Adipose tissue (tissue), 3 donors: ENCODE measurements around the gene OPRL1. TPM values are rescaled to one million over a fixed set of nuclear protein-coding genes. Genes with fewer than 3 reads are reported as not detected.

Experiments
- H3K27ac ChIP-seq: one replicate; pipeline ENCODE4 v1.5.1; 2013; ENCODE audit warnings: low read depth, low read length
- WGBS, 3 donors: extraction: QIAGEN DNeasy Blood & Tissue Kit; methylation state at CpG; one replicate each; pipeline ENCODE4 v1.1.7; 2013; 5-methylcytosine and 5-hydroxymethylcytosine counted together
- polyA plus RNA-seq, 3 donors: library from polyadenylated mRNA; stranded (reverse); fragments of 200-250 nt; gene quantifications; one replicate each; pipeline ENCODE4 v1.2.3, GENCODE V29; 2013
- donor health status: healthy with polysubstance abuse.
- donor health status: Bipolar disorder and iron deficiency.
- donor health status: healthy.

Gene OPRL1
- polyA plus RNA-seq, 3 donors = 0.45 to 1.2 (median 1.1) TPM

GRCh38 chr20:64052326-64052722 lies 27.6 kb upstream of the OPRL1 start:
- H3K27ac ChIP-seq = no peak overlapping the region
- 64 to 75% (median 68%) methylated on average over 10 of the region's 10 CpGs for WGBS, 3 donors

- H3K27ac ChIP-seq = no peak overlapping the region
- WGBS, 3 donors = 69 to 80% (median 74%) methylated on average over 33 of the region's 33 CpGs
Observed at GRCh38 chr20:64052987-64053840, 26.7 kb upstream of the OPRL1 start.

- 18 to 36% (median 19%) methylated on average over 16 to 17 of the region's 17 CpGs for WGBS, 3 donors
Observed at GRCh38 chr20:64053841-64054661, 25.8 kb upstream of the OPRL1 start.

DNA sequence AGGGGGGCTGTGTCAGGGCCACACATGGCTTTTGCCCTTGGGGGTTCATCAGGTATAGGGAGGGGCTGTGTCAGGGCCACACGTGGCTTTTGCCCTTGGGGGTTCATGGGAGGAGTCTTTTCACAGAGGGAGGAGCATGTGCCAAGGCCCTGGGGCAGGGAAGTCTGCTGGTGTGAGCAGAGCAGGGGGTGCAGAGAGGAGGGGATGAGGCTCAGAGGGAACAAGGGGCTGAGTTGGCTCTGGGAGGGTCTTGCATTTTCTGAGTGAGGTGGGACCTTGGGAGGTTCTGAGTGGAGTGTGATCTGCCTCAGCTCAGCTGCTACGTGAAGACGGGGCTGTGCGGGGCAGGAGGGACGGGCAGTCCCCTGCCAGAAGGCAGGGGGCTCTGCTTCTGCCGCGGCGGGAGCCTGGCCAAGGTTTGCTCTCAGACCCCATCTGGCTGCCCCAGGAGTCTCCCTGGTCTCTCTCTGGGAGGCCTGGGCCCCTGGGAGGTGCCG lies 24.4 kb upstream of the OPRL1 start:
- WGBS, 3 donors = 56 to 80% (median 65%) methylated on average over 9 of the region's 9 CpGs
- no peak overlapping the region for H3K27ac ChIP-seq

More at GRCh38 chr20:64053841-64054661, 25.8 kb upstream of the OPRL1 start:
- no peak overlapping the region for H3K27ac ChIP-seq

DNA sequence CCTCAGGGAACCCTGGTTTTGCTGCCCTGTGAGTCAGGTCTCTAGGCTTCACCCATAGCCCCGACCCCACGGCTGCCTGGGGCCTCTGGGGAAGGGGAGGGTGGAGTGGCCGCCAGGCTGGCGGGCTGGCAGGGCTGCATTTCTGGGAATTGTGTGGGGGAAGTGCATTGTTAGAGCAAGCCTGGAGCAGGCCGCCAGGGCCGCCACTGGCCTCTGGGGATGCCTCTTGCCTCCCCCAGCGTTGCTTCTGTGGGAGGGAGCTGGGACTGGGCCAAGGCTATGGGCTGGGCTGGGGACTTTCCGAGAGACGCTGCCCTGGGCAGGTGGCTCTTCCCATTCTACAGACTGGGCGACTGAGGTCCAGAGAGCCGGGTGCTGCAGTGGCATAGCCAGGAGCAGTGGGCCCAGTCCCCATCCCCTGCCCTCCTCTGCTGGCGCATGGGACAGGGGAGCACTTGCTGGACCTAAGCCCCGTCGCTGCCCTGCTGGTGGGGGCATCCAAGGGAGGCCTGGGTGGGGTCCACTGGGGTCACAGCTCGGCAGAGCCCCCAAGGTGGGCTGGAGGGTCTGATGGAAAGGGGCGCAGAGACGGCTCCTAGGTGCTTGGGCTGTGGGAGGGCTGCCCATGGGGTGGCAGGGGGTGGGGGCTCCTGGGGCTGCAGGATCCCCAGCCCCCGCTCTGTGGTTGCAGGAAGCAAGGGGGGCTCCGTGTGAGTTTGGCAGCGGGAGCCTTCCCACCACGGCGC lies 23.8 kb upstream of the OPRL1 start:
- H3K27ac ChIP-seq = no peak overlapping the region
- WGBS, 3 donors = 31 to 41% (median 33%) methylated on average over 18 to 22 of the region's 22 CpGs

- no peak overlapping the region for H3K27ac ChIP-seq
- WGBS, 3 donors = 30 to 43% (median 31%) methylated on average over 7 of the region's 7 CpGs
Observed at GRCh38 chr20:64056639-64056888, 23.3 kb upstream of the OPRL1 start.

DNA sequence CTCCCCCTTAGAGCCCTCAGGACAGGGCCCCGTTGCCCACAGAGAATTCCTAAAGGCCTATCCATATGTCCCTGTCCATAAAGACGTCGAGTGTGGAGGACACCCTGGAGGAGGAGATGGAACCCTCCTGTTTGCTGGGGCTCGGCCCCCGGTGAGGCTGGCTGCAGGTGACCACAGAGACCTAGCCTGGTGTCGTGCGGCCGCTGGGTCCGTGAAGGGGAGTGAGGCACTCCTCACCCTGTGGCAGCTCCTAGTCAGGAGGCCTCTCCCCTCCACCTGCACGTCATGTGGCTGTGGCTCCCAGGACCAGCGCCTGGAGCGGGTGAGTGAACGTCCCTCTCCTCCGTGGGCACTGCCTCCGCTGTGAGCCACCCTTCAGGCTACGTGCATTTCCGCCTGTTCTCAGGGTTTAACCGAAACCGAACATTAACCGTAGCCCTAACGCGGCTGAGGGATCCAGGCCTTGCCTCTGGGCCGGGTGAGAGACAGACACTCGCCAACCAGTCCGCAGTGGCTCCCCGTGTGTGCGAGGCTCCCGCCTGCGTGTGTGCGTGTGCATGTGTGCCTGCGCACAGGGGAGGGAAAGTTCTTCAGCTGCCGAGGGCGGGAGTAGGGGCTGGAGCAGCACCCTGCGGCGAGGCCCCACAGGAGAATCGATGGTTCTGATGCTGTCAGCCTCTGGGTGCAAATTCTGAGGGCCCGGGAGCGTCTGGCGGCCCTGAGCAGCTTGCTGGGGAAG lies 22.8 kb upstream of the OPRL1 start:
- 35 to 54% (median 45%) methylated on average over 37 to 39 of the region's 39 CpGs for WGBS, 3 donors
- no peak overlapping the region for H3K27ac ChIP-seq

DNA sequence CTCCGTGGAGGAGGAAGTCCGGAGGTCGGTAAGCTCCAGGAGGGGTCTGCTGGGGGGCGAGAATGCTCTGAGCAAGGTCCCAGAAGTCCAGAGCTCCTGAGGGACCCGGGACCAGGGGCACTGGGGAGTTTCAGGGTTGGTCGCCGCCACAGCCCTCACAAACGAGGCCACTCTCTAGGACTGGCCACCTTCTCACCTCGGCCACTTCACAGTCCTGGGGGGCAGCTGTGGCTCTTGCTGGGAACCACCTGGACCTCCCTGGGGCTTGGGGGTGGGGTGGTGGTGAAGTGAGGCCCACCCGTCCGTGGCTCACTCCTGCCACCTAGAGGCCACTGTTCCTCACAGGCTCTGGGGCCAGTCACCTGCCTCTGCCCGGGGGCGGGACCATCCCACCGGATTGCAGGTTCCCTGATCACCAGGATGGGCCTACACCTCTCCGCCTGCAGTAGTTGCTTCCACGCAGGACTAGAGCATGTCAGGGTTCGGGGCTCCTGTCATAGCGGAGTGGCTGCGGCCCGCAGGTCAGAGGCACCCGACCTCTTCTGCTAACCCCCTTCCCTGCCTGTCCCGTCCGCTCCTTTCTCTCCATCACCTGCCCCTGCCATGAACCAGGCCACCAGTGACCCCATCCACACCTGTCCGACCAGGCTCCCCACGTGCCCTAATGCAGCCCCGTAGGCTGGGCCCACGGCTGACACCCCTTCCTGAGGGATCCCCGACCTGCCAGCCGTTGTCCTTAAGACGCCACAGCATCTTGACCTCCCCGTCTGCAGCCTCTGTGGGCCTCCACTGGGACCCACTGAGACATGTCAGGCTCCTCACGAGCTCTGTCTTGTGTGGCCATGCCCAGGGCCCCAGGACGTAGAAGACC lies 22.0 kb upstream of the OPRL1 start:
- 28 to 34% (median 34%) methylated on average over 33 of the region's 33 CpGs for WGBS, 3 donors

DNA sequence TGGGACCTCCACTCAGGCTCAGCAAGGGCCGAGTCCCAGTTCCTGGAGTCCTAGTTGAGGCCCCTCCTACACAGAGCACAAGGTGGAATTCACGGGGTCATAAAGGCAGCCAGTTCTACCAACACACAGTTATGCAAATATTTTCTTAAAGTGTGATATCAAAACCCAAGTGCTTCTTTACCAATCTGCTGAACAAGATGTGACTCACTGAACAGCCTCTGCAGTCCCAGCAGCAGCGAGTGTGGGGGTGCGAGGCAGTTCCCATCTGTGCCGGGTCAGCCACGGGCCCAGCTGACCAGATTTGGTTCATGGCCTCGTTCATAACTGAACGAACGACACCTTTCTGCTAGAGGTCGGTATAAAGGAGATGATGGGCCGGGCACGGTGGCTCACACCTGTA lies 21.3 kb upstream of the OPRL1 start:
- WGBS, 3 donors = 65 to 86% (median 77%) methylated on average over 12 of the region's 12 CpGs
- H3K27ac ChIP-seq = no peak overlapping the region

More for the DNA sequence above, 22.0 kb upstream of the OPRL1 start:
- H3K27ac ChIP-seq = no peak overlapping the region

- WGBS, 3 donors = 53 to 60% (median 57%) methylated on average over 5 of the region's 5 CpGs
Observed at GRCh38 chr20:64062276-64062595, 17.6 kb upstream of the OPRL1 start.

DNA sequence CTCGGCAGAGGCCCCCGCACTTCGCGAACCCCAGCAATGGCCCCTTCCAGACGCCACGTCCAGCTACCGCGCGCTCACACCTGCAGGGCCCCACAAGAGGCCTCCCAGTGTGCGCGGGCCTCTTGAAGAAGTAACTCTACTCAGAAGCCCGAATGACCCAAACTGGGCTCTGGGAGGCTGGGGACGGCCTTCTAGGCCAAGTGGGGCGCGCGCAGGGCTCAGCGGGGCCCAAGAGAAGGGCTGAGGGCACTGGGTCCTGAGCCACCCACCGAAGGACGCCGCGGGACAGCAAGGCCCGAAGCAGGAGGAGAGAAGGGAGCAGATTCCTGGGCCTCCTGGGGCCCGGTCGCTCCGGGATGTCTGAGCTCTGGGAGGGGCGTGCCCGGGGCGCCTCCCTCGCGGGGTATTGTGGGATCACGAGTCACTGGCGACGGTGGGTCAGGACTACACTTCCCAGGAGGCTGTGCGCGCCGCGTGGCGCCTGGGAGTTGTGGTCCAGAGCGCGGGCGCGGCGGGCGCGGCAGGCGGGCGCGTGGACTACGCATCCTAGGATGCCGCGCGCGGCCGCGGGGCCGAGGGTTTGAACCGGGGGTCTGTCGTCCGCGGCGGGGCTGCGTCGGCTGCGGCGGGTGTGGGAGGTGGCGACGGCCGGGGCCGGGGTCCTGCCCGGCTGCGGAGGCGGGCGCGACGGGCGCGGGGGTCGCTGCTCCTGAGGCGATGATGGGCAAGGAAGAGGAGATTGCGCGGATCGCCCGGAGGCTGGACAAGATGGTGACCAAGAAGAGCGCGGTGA lies 17.1 kb upstream of the OPRL1 start, which contains the start of gene TCEA2:
Gene TCEA2, plus strand, starts transcription at position 603 of the 793 bp plus-strand sequence. Its CDS starts 115 bp downstream, at position 718.
- no peak within 1 kb of the TSS for H3K27ac ChIP-seq
- 5 to 10% (median 9%) methylated on average over 39 to 85 of the region's 85 CpGs for whole genome bisulfite sequencing, 3 donors

More at GRCh38 chr20:64062276-64062595, 17.6 kb upstream of the OPRL1 start:
- no peak overlapping the region for H3K27ac ChIP-seq

DNA sequence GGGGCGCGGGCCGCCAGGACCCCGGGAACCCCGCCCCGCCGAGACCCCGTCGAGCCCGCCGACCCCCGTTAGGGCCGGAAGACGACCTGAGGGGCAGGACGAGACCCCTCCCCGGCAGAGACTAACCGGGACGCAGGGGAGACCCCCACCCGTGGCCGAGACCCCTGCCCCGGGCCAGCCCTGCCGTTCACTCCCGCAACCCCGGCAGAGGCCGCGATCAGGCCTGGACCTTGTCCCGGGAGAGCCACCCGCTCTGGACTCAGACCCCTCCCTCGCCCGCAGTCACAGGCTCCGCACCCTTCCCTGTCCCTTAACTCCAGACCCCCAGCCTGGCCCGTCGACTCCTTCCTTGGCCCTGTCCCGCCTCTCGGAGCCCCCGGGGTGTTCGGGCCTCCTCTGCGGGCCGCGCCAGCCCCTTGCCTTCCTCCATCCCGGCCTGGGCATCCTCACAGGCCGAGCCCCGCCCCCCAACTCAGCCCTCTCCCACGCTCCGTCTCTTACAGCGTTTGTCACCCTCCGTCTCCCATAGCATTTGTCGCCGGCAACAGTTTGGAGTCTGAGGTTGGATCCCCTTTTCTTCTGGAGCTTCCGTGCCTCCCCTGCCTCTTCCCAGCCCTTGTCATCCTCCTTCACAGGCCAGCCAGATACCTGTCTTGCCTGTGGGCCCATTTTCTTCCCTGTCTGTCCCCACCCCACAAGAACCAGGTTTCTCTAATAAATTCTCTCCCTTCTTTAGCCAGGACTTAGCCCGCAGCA lies 16.3 kb upstream of the OPRL1 start:
- WGBS, 3 donors = 2 to 7% (median 3%) methylated on average over 32 to 51 of the region's 51 CpGs
- H3K27ac ChIP-seq = no peak overlapping the region

DNA sequence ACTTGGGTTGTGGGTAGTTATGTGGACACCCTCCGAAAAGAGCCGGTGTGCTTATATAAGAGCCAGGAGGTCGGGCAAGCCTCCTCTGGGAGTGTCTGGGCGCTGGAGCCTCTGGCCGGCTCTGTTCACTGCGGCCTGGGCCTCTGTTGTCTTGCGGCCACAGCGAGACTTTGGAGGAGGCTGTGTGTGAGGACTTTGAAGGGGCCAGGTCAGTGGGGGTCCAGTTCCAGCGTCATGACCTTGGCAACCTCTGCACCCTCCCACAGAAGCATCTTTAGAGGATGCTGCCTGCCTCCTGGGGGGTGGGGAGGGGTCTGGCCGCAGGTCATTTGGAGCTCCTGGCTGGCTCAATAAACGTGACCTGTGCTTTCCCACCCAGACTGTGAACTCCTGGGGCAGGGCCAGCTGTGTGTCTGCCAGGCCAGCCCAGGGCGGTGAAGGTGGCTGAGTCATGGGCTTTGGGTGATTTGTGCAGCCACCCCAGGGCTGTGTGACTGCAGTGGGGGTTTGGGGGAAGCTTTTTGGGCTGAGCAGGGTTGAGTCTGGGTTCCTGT lies 15.7 kb upstream of the OPRL1 start:
- 25 to 44% (median 35%) methylated on average over 12 of the region's 12 CpGs for WGBS, 3 donors
- H3K27ac ChIP-seq = no peak overlapping the region

DNA sequence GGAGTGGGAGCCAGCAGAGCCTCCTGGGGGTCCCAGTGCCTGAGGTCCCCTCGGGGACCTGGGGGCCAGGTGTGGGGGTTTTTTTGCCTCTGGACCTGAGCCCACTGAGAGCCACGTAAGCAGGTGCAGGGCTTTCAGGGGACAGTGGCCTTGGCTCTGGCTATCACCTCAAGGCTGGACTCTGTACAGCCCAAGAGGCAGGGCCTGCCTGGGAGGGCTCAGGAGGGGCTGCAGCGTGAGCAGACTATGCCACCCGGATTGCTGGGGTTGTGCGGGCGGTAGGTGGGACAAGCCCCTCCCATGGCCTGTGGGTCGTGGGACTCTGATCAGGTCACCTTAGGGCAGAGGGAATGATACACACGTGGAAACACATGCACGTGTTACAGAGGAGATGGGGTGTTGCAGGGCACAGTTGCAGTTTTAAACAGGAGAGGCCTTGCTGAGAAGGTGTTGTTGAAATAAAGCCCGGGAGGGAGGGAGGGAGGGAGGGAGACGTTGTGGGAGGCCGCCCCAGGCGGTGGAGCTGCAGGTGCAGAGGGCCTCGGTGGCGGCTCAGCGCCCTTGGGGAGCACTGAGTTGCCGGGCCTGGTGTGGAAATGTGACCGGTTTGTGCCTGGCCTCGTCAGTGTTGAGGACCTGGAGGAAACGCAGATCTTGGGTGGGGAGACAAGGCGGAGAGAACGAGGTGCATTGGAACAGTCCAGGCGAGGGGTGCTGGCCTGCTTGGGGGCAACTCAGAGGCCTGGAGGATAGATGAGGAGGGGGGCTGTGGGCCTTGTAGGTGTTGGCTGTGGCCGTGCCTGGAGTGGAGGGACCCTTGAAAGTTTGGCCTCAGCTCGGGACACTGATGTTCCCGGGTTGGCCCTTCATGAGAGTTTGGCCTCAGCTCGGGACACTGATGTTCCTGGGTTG lies 14.6 kb upstream of the OPRL1 start:
- 49 to 52% (median 49%) methylated on average over 27 of the region's 27 CpGs for WGBS, 3 donors
- no peak overlapping the region for H3K27ac ChIP-seq

GRCh38 chr20:64065974-64066343 lies 13.9 kb upstream of the OPRL1 start:
- no peak overlapping the region for H3K27ac ChIP-seq
- WGBS, 3 donors = 37 to 64% (median 49%) methylated on average over 5 of the region's 5 CpGs
